Spleen (tissue), 11 donors: Measurements from ENCODE around the gene WDFY4. TPM values are rescaled to one million over a fixed set of nuclear protein-coding genes. Genes with fewer than 3 reads are reported as not detected.

Experiments used
- DNase-seq: peaks from one replicate; pipeline ENCODE4 v3.0.0-alpha.2; 2020
- H3K27ac ChIP-seq, 8 donors: fragments of 200-600 bp; sonication (generic) in 7 of 8; 1 replicate in 4 of 8; 2 replicates in 4 of 8; pipeline versions ENCODE4 v1.5.0 to v1.8.0; 2016 to 2021; ENCODE audit warnings: inconsistent platforms in 4 of 8, mild to moderate bottlenecking in 4 of 8, moderate library complexity in 1 of 8
- H3K27me3 ChIP-seq, 7 donors: fragments of 200-600 bp; sonication (generic) in 6 of 7; replicated peaks in 1 of 7; 1 replicate in 4 of 7; 2 replicates in 3 of 7; pipeline versions ENCODE4 v1.5.0 to v1.8.0; 2016 to 2021; ENCODE audit warnings: inconsistent platforms in 3 of 7, mild to moderate bottlenecking in 1 of 7
- H3K36me3 ChIP-seq, 6 donors: fragments of 200-600 bp; sonication (generic) in 5 of 6; 1 replicate in 4 of 6; 2 replicates in 2 of 6; pipeline versions ENCODE4 v1.5.0 to v1.8.0; 2016 to 2021; ENCODE audit warnings: inconsistent platforms in 2 of 6
- H3K4me1 ChIP-seq, 6 donors: fragments of 200-600 bp; sonication (generic) in 5 of 6; 1 replicate in 3 of 6; 2 replicates in 3 of 6; pipeline versions ENCODE4 v1.5.0 to v1.8.0; 2016 to 2021; ENCODE audit warnings: inconsistent platforms in 3 of 6
- H3K4me3 ChIP-seq, 8 donors: fragments of 200-600 bp; sonication (generic) in 7 of 8; 1 replicate in 4 of 8; 2 replicates in 4 of 8; pipeline versions ENCODE4 v1.5.0 to v1.8.0; 2016 to 2021; ENCODE audit warnings: inconsistent platforms in 4 of 8, mild to moderate bottlenecking in 4 of 8, moderate library complexity in 2 of 8
- H3K9me3 ChIP-seq, 8 donors: fragments of 200-600 bp; sonication (generic) in 7 of 8; 1 replicate in 4 of 8; 2 replicates in 4 of 8; pipeline versions ENCODE4 v1.5.0 to v1.8.0; 2016 to 2021; ENCODE audit warnings: inconsistent platforms in 4 of 8
- CTCF ChIP-seq, 11 experiments: fragments of 200-600 bp in 7 of 11; fragments of 450-650 bp in 4 of 11; sonication (generic) in 4 of 11; IDR thresholded peaks in 8 of 11; conservative IDR thresholded peaks in 3 of 11; 1 replicate in 7 of 11; 2 replicates in 4 of 11; pipeline versions ENCODE4 v1.4.0 to v1.8.0; 2016 to 2021; ENCODE audit warnings: antibody characterized with exemption in 11 of 11, inconsistent platforms in 4 of 11, mild to moderate bottlenecking in 1 of 11
- POLR2A ChIP-seq, 3 donors: fragments of 450-650 bp; IDR thresholded peaks; one replicate each; pipeline ENCODE4 v1.5.1; 2017; ENCODE audit warnings: antibody characterized with exemption in 3 of 3, mild to moderate bottlenecking in 1 of 3
- POLR2AphosphoS5 ChIP-seq, 3 donors: sonication (generic); formaldehyde crosslinking; IDR thresholded peaks; one replicate each; pipeline ENCODE4 v1.5.1; 2017; ENCODE audit warnings: antibody characterized with exemption in 3 of 3
- WGBS, 5 donors: extraction: QIAGEN DNeasy Blood & Tissue Kit in 3 of 5; methylation state at CpG; one replicate each; pipeline versions ENCODE4 v1.1.5 to v1.1.7; 2013 to 2018; 5-methylcytosine and 5-hydroxymethylcytosine counted together
- intact Hi-C: fragments of 100-400 bp; cut with DNase I; formaldehyde crosslinking; loops from one replicate; pipeline ENCODE4 v1.15.0; 2023; ENCODE audit warnings: low total_unique reads
- polyA plus RNA-seq, 3 donors: library from polyadenylated mRNA; stranded (reverse); fragments of 200-250 nt; gene quantifications; one replicate each; pipeline ENCODE4 v1.2.1, GENCODE V29; 2013
- total RNA-seq, 7 donors: library from RNA; depleted of rRNA in 3 of 7; stranded (reverse); fragments of >200 nt in 3 of 7; fragmentation: NEBNext Ultra II Directional in 4 of 7; extraction: Animal tissue kit (Norgen Biotek cat#: 25700) in 4 of 7; gene quantifications; one replicate each; pipeline versions ENCODE4 v1.1.0 to v1.2.1, GENCODE V29; 2016 to 2021
- donor health status: healthy with polysubstance abuse.
- donor health status: DM: no; HTN: no; CAD: no; lungs with moderate emphysema.
- donor health status: DM: no; HTN: no; CAD: no.
- donor health status: Bipolar disorder and iron deficiency.
- donor health status: healthy.
- donor health status: DM: no; HTN: no; CAD: no.
- donor health status: DM: yes; HTN: yes; CAD: no.

The WDFY4 gene
- total and polyA plus RNA-seq, 10 donors: 31.7 to 120 (median 88.9) TPM

GRCh38 chr10:48762064-48763042 is 77.7 kb downstream of the WDFY4 start:
- Histone ChIP-seq H3K4me1 (peaks cover 0 to 22% (median 4%) of the 10 kb centered on the region in 6 donors), H3K4me3 (no peak overlapping the region), H3K36me3 (peaks cover 0 to 74% (median 9%) of the 10 kb centered on the region in 6 donors), H3K27ac (no peak overlapping the region), H3K9me3 (no peaks in the 10 kb centered on the region), H3K27me3 (no peaks in the 10 kb centered on the region)
- no peak for DNase-seq
- 90 to 98% (median 93%) methylated on average over 5 to 6 of the region's 6 CpGs for WGBS, 5 donors
- intact Hi-C loops: no loop called here
- TF ChIP-seq CTCF (IDR thresholded peaks at IDR 0.05 in 8 of 11, conservative IDR thresholded peaks at IDR 0.05 in 3 of 11) (no peak), POLR2AphosphoS5 (IDR thresholded peaks at IDR 0.05) (no peak), POLR2A (IDR thresholded peaks at IDR 0.05) (no peak)

- 84 to 92% (median 89%) methylated on average over 5 of the region's 5 CpGs for WGBS, 5 donors
- Histone ChIP-seq H3K27ac (no peak overlapping the region), H3K4me1 (peaks cover 0 to 11% (median 4%) of the 10 kb centered on the region in 6 donors), H3K27me3 (no peaks in the 10 kb centered on the region), H3K36me3 (peaks cover 0 to 86% (median 9%) of the 10 kb centered on the region in 6 donors), H3K9me3 (no peaks in the 10 kb centered on the region), H3K4me3 (no peak overlapping the region)
- TF ChIP-seq POLR2A (IDR thresholded peaks at IDR 0.05): no peak
- TF ChIP-seq CTCF (IDR thresholded peaks at IDR 0.05 in 8 of 11, conservative IDR thresholded peaks at IDR 0.05 in 3 of 11): no peak
- TF ChIP-seq POLR2AphosphoS5 (IDR thresholded peaks at IDR 0.05): no peak
- no peak for DNase-seq
- intact Hi-C loops: no loop called here
These were observed 78.8 kb downstream of the WDFY4 start for GRCh38 chr10:48763403-48763965.

- DNase-seq: no peak
- no peaks in the 10 kb centered on the region for H3K27me3 ChIP-seq
- WGBS, 5 donors: 73 to 94% (median 88%) methylated on average over 4 of the region's 4 CpGs
- no peaks in the 10 kb centered on the region for H3K9me3 ChIP-seq
- intact Hi-C loops: no loop called here
- no peak overlapping the region for H3K4me3 ChIP-seq
- H3K4me1 ChIP-seq: peaks cover 0 to under 1% (median 0%) of the 10 kb centered on the region in 6 donors
- H3K27ac ChIP-seq: no peak overlapping the region
- peaks cover 0 to 95% (median 9%) of the 10 kb centered on the region in 6 donors for H3K36me3 ChIP-seq
- TF ChIP-seq CTCF (IDR thresholded peaks at IDR 0.05 in 8 of 11, conservative IDR thresholded peaks at IDR 0.05 in 3 of 11): no peak
- TF ChIP-seq POLR2A (IDR thresholded peaks at IDR 0.05): no peak
- no peak for TF ChIP-seq POLR2AphosphoS5 (IDR thresholded peaks at IDR 0.05)
These were observed 79.8 kb downstream of the WDFY4 start for GRCh38 chr10:48764486-48764885.

- DNase-seq: no peak
- intact Hi-C loops: no loop called here
- Histone ChIP-seq H3K36me3 (peaks cover 0 to 98% (median 8%) of the 10 kb centered on the region in 6 donors), H3K4me3 (no peak overlapping the region), H3K9me3 (no peaks in the 10 kb centered on the region), H3K27me3 (no peaks in the 10 kb centered on the region), H3K27ac (no peak overlapping the region), H3K4me1 (peaks cover 0 to 2% (median 0%) of the 10 kb centered on the region in 6 donors)
- whole genome bisulfite sequencing, 5 donors: 74 to 94% (median 91%) methylated on average over 1 of the region's 1 CpG
- no peak for TF ChIP-seq CTCF (IDR thresholded peaks at IDR 0.05 in 8 of 11, conservative IDR thresholded peaks at IDR 0.05 in 3 of 11)
- TF ChIP-seq POLR2AphosphoS5 (IDR thresholded peaks at IDR 0.05): no peak
- TF ChIP-seq POLR2A (IDR thresholded peaks at IDR 0.05): no peak
These were observed 80.4 kb downstream of the WDFY4 start for GRCh38 chr10:48765039-48765438.
